ENCODE results near the gene ZIC2.

The ZIC2 gene

DNA sequence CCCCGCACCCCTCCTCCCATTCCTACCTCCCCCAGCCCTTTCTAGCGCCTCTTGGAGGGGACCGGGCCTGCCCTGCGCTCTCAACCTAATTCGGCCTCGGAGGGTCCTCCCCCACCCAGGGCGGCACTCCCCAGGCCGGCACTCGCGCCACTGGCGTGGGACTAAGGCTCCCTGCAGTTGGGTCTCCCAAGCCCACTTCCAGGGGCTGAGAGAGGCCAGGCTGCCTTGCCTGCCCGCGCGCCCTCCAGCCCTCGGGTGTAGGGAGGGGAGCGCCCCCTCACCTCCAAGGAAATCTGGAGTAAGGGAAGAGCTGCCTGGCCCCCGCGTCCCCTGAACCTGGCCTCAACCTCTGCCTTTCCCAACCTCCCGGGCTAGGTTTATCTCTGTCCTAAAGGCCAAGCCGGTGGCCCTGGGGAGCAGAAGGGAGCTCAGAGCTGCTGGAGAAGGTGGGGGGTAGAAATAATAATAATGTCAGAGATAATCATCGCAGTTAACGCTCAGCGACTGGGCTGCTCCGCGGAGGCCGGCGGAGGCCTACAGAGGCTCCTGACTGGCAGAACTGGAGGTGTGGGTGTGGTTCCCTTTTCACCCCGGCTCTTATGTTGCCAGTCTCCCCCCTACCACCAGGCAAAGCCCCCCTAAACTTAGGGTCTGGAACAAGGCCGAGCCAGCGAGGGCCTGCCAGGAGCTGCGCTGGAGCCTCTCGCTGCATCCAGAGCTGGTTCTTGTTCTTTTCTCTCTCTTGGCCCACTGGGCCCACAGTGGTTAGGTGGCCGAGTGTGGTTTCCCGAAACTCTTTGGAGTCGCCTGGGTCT lies 9.6 kb downstream of the ZIC2 start:
- FAIRE-seq (no peak), DNase-seq (ENCODE audit: insufficient read length, low spot score) (no peak)
- no peak for TF ChIP-seq POLR2A (IDR thresholded peaks at IDR 0.05; ENCODE audit: low read depth, low read length)

DNA sequence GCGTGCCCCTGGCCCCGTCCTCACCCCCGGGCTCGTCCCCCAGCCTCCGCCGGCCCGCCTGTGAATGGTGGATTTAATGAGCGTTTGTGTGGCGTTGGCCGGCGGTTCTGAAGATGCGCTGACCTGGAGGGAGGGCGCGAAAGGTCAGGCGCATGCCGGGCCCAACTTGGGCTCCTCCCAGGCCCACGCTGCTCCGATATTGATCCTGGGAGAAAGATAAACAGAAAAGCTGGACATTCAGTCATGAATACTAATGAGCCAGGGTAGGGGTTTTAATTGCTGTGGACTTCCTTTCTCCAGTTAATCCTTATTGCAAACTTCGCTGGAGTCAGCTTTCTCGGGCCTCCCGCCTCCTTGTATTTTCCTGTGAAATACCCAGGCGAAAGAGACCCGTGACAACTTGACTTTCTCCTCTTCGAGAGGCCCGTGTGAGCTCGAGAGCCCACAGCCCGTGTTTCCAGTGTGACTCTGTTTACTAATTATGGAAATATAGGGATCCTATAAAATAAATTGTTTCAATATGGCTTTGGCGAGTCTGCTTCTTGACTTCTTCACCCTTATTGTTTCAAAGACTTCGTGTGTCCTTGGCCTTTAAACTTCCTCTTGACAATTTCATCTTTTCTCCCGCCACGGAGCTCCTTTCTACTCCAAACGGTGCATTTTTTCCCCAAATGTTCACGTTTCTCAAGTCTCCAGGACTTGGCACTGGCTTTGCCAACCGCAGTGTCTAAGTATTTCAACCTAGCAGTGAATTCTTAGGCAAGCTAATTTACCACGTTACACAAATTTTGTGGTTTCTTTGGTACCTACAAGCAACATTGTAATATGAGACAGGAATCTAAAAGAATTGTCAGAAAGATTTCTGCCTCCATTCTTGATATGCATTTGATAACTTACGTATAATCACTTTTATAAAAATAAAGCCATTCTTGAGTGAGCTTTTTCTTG lies 10.5 kb downstream of the ZIC2 start:
- peak; percentile 58 for FAIRE-seq

DNA sequence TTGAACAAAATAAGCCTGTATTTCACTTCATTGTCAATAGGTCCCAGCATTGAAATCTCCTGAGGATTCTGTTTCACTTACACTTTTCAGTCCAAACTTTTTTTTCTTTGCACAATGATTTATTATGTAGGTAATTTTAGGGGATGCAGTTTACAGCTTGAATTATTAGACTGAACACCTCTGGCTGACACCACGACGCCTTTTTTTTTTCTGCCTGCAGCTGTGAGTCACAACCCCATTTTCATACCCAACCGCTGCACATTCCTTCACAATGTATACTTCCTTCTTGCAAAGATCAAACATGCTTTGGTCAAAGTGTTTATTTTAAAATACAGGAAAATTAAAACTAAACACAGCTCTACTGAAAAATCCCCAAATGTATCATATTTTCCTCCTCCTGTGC lies 11.4 kb downstream of the ZIC2 start:
- no peak for TF ChIP-seq POLR2A (IDR thresholded peaks at IDR 0.05; ENCODE audit: low read depth, low read length)
- DNase-seq (ENCODE audit: insufficient read length, low spot score) (no peak), FAIRE-seq (peak; percentile 98)

More for the DNA sequence above, 10.5 kb downstream of the ZIC2 start:
- no peak for TF ChIP-seq POLR2A (IDR thresholded peaks at IDR 0.05; ENCODE audit: low read depth, low read length)
- DNase-seq (ENCODE audit: insufficient read length, low spot score) = no peak

DNA sequence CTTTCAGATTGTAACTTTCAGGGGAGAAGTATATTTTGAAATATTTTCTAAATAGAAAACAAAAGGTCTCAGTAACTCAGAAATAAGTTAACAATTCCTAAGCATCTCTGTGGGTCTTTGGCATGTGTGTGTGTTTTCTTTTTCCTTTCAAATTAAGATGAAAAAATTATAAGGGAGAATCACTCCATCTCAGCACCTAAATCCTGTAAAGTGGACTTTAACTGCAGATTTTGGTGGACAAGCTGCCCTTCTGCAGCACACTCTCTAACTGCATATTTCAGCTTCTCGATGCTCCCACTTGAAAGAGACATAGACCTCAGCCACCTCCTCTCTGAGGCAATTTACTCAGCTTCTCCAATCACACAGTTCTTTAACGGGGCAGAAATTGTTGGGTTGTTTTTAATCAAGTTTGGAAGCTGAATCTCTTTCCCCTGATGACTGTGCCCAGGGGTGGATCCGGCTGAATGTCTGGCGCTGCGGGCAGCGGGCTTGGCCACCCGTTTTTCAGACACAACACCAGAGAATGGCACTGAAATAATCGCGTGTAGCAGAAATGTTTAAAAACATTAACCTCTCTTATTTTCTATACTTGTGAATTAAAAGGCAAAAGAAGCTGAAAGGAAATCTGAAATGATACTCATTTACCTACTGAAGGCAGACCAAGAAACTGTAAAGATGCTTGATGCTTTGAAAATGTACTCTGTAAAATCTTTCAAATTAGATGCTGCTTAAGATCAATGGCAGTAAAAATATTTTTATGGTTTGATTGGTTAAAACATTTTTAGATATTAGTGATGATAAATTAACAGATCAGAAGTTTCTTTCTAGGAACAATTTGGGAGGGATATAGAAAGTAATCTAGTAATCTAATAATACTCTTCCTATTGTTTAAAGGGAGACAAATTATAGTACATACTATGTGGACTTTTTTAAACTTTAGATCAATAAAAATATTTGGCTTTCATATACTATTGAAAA lies 12.4 kb downstream of the ZIC2 start:
- DNase-seq (ENCODE audit: insufficient read length, low spot score) (no peak), FAIRE-seq (peak; percentile 84)
- TF ChIP-seq POLR2A (IDR thresholded peaks at IDR 0.05; ENCODE audit: low read depth, low read length) = no peak

DNA sequence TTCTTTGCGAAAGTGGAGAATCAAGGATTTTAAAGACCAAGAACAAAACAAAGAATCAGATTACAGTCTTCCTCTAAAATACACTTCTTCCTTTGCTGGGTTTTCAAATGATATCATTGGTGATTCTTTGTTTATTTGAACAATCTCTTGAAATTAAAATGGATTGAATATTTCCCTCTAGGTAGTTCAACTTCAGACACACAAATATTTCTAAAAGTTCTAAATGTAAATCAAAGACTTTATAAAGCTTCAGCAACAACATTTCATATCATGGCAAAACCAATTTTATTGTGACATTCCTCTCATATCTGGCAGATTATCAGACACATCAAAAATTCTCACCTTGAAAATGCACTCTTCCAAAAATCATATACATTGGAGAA lies 13.0 kb downstream of the ZIC2 start:
- no peak for TF ChIP-seq POLR2A (IDR thresholded peaks at IDR 0.05; ENCODE audit: low read depth, low read length)
- FAIRE-seq (peak; percentile 53), DNase-seq (ENCODE audit: insufficient read length, low spot score) (no peak)

DNA sequence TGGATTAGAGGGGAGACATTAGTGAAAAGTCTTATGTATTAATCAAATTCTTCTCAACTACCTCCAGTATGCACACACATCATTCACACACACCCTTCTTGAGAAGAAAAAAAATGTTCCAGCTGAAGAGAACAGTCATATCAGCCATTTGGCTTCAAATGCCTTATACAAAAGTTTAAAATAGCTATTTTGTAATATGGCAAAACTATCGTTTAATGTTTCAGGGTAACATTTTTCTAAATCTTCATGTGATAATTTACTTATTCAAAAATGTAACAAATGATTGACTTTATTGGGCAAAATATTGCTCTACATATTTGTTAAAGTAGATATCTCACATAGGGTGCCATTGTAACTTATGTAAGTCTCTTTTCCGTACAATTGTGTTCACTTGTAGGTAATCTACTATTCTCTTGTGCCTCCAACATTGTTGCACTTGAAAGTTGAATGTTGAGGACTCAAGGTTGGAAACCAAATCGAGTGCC lies 13.6 kb downstream of the ZIC2 start:
- FAIRE-seq (no peak), DNase-seq (ENCODE audit: insufficient read length, low spot score) (no peak)
- no peak for TF ChIP-seq POLR2A (IDR thresholded peaks at IDR 0.05; ENCODE audit: low read depth, low read length)

DNA sequence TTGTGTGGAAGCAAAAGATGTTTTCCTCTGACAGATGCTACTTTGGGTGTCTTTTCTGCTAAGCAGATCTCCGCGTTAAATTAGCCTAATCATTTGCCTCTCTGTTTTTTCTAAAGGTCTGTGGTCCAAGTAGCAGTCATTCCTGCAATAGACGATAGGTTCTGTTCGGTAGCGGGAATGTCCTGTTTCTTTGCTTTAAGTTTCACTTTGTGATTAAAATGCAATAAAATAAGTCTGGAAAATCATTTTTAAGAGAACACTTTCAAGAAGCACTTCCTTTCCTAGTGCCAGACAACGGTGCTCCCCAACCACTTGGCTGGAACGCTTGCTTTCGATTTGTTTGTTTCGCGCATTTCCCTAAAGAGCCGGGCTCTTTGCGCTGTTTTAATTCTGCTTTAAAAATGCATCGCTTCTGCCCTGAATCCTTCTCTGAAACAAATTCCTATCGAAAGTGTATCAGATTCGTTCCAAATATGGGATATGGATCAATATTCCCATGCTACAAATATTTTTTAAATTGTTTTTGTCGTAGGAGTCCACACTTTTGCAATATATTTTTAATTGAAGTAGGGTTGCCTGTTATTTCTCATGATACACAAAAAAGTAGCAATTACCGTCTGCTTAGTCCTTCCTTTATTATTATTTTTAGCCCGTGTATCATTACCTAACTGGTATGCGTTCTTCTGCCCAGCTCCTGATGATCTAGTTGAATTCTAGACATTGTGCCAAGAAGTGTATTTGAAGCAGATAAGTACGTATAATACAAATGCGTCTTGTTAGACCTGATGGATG lies 14.2 kb downstream of the ZIC2 start:
- DNase-seq (ENCODE audit: insufficient read length, low spot score) (no peak), FAIRE-seq (peak; percentile 96)

DNA sequence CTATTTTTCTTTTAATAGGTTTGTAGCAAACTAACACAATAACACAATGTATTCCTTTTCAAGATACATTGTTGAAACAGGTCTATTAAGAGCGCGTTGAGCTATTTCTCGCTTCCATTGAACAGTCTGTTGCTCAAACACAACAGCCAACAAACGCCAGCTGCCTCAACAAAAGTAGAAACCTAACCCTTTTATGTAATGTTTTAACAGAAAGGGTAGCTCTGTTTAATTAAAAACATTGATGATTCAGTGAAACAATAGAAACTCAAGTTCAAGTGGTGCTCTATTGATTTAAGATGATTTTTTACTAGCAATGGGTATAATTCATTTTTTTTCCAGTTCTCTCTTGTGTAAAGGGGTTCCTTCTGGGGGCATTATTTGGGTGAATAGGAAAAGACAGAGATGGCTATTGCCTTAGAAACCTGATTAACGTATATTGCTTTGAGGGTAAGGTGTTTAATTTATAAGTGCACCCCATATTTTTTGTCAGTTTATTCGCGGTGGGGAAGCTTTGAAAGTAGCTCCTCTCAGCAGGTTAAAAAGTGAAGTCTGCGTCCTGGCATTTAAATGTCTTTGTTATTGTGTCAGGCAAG lies 14.9 kb downstream of the ZIC2 start:
- peak; percentile 45 for FAIRE-seq
- no peak for DNase-seq (ENCODE audit: insufficient read length, low spot score)
- TF ChIP-seq POLR2A (IDR thresholded peaks at IDR 0.05; ENCODE audit: low read depth, low read length) = no peak

More for the DNA sequence above, 14.2 kb downstream of the ZIC2 start:
- TF ChIP-seq POLR2A (IDR thresholded peaks at IDR 0.05; ENCODE audit: low read depth, low read length) = no peak

DNA sequence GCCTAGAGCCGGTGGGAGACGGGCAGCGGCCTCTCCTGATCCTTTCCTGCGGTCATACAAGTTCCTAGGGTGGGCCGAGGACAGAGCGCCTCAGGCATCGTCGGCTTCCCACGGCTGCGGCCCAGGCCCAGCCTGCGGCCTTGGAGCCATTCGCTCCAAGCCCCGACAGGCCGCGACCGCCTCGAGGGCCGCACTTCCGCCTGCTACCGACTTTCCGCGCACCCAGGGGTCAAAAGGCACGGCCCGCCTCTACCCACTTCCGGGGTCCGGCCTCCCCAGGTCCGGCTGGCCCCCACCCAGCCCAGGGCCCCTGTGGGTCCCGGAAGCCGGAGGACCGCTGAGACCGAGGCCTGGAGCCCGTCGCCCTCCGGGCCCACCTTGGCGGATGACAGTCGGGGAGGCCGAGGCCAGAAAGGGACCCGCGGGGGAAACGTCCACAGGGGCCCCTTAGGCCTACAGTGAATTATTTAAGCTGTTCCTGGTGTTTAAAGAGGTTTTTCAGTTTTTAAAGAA lies 16.2 kb downstream of the ZIC2 start:
- FAIRE-seq = no peak
- no peak for DNase-seq (ENCODE audit: insufficient read length, low spot score)
- TF ChIP-seq POLR2A (IDR thresholded peaks at IDR 0.05; ENCODE audit: low read depth, low read length) = no peak

DNA sequence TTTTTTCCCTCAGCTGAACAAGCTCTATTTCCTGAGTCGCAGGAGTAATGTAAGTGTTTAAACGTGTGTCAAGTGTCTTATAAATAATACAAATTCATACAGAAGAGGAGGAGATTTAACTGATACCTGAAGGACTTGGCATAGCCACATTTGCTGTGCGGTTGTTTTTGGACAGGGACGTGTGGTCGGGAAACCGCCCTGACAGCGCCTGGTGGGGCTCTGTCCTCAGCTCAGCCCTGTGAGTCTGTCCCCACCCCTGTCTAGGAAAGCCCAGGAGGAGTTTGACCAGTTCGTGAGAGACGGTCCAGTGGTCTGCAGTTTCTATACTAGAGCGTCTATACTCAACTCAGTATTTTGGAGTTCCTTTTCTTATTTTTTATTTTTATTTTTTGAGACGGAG lies 16.7 kb downstream of the ZIC2 start:
- no peak for TF ChIP-seq POLR2A (IDR thresholded peaks at IDR 0.05; ENCODE audit: low read depth, low read length)
- DNase-seq (ENCODE audit: insufficient read length, low spot score) (no peak), FAIRE-seq (no peak)

DNA sequence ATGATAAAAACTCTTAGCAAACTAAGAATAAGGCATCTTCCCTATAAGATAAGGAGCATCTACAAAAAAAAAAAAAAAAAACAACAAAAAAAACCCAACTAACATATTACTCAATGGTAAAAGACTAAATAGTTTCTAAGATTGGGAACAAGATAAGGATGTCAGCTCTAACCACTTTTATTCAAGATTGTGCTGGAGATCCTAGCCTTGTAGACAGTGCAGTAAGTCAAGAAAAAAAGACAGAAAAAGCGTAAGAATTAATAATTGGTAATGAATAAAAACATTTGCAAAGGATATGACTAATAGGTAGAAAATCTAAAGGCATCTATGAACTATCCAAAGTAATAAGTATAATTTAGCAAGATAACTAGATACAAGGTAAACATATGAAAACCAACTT lies 33.0 kb downstream of the ZIC2 start:
- no peak for TF ChIP-seq POLR2A (IDR thresholded peaks at IDR 0.05; ENCODE audit: low read depth, low read length)
- FAIRE-seq = peak; percentile 15
- no peak for DNase-seq (ENCODE audit: insufficient read length, low spot score)

DNA sequence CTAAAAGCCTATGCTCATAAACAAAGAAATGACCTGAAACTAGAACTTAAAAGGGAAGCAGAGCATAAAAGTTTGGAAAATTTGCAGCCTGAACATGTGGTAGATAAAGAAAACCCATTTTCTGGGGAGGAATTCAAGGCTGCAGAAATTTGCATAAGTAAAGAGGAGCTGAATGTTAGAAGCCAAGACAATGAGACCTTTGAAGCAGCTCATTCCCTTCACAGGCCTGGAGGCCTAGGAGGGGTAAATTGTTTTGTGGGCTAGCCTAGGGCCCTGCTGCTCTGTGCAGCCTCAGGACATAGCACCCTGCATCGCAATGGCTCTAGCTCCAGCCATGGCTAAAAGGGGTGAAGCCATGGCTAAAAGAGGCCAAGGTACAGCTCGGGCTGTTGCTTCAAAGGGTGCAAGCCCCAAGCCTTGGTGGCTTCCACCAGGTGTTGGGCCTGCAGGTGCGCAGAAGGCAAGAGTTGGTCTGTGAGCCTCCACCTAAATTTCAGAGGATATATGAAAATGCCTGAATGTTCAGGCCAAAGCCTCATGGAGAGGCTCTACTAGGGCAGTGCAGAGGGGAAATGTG lies 38.3 kb downstream of the ZIC2 start:
- FAIRE-seq (no peak), DNase-seq (ENCODE audit: insufficient read length, low spot score) (no peak)
- no peak for TF ChIP-seq POLR2A (IDR thresholded peaks at IDR 0.05; ENCODE audit: low read depth, low read length)
